LoVo (cell line): Measurements from ENCODE around the gene GTF3A.
"Not testable (repeated sequence)": the region's sequence is repeated elsewhere in the genome, so short reads cannot be mapped to it uniquely, and the experiment has no call there.

Experiments used
- DNase-seq: peaks from one replicate; pipeline ENCODE4 v3.0.0-alpha.2; 2016; ENCODE audit warnings: low spot score

Gene GTF3A

DNA sequence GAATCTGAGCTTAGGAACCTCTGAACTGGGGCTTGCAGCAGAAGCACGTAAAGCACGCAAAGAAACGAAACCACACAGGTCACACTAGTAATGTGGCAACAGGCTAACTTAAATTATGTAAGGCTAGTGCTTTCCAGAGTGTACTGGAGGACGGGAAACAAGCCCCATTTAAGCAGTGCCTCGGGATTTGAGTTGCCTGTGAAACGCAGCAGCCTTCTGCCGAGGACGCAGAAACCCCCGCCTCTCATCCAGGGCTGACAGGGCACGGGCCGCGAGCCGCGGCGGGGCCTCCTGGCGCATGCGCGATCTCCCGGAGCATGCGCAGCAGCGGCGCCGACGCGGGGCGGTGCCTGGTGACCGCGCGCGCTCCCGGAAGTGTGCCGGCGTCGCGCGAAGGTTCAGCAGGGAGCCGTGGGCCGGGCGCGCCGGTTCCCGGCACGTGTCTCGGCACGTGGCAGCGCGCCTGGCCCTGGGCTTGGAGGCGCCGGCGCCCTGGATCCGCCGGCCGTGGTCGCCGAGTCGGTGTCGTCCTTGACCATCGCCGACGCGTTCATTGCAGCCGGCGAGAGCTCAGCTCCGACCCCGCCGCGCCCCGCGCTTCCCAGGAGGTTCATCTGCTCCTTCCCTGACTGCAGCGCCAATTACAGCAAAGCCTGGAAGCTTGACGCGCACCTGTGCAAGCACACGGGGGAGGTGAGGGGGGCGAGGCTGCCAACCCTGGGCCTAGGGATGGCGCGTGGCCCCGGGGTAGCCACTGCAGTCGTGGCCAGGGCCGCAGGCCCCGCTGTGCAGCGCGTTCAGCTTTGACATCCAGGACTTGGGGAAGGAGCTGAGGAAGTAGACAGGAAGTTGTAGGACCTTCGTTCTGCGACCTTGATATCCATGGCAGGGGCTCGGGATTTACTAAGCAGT, at the start of gene GTF3A:
GTF3A (plus strand) TSS at position 374 of the 912 bp plus-strand sequence.
- DNase-seq, result peak; percentile 92

DNA sequence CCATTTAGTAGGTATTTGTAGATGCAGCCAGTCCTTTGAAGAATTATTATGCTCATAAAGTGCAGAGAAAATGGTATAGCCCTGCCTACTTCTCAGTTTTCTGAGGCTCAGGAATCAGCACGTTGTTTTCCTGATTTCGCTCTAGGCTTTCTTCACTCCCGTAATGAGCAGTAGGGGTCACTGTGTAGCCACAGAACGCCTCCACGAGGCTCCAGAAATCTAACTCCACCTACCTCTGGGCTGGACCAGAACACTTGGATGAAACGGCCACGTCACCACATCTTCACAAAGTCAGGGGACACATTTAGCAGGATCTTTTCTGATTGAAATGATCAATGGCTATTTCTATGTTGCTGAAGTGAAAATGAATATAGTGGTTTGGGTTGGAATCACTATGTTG, 49.8 kb upstream of the GTF3A start:
- peak; percentile 77 for DNase-seq

DNA sequence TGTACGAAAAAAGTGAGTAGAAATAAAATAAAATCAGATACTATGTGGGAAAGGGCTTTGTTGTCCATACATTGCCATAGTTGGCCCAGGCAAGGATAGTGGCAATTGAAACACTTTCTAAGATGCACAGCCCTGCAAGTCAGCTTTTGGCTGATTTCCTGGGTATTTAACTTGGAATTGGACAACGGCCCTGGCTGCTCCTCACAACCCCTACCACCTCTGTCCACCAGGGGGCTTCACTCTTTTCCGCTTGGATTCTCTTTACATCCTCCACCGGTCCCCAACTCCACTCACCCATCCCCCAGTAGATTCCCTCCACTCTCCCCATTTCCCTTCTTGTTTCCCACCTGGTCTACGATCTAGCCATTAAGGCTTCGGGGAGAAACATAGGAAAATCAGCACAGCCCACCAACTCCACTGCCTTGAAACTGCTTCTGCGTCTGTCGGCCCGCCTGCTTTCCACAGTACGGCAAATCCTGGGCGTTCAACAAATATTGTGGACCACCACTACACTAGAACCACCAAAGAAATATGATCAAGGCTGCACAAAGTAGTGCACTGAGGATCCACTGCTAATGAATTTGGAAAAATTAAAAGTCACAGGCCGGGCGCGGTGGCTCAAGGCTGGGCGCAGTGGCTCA, 48.6 kb upstream of the GTF3A start:
- peak; percentile 62 for DNase-seq

DNA sequence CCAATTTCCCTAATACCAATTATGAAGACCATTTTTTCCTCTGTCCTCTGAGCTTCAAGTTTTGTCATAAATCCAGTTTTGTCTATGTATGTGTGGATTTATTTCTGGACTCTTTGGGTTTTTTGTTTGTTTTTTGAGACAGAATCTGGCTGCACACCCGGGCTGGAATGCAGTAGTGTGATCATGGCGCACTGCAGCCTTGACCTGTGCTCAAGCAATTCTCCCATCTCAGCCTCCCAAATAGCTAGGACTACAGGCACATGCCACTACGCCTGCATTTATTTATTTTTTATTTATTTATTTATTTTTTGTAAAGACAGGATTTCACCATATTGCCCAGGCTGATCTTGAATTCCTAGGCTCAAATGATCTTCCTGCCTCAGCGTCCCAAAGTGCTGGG, 45.3 kb upstream of the GTF3A start:
- no peak for DNase-seq

DNA sequence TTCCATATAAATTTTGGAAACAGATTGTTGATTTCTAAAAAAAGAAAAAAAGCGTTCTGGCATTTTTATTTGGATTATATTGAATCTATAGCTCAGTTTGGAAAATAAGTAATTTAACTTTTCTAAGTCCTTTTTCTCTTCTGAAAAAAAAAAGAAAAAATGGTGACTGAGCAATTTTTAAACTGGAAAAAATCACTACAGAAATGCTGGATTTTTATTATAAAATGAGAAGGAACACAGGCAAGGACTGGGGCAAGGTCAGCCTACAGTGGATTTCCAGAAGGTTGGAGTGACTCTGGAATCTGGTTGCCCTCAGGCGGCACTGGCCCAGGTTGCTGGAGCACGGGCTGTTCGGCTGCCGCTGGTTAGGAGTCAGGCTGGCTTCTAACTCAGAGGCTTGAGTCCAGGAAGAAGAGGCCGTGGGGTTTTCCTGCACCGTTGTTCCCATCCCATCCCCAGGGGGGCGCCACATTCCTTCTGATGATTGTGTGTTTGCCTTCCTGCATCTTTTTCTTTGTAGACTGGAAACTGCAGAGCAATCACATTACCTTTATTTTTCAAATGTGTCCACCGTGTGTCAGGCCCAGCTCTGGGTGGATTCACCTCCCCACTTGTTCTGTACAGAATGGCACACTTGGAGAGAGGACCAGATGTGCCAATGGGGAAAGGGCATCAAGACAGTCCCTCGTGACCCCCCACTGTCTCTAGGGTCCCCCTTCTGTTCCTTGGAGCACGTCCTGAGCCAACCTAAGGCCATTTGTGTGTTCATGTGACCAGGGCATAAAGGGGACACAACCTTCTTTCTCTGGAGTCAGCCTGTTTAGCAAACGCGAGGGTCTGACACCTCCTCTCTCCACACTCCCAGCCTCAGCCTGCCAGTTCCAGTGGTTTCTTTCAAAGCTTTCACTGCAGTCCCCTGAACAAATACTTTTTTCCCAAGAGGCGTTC, 44.5 kb upstream of the GTF3A start:
- DNase-seq, result peak; percentile 43

DNA sequence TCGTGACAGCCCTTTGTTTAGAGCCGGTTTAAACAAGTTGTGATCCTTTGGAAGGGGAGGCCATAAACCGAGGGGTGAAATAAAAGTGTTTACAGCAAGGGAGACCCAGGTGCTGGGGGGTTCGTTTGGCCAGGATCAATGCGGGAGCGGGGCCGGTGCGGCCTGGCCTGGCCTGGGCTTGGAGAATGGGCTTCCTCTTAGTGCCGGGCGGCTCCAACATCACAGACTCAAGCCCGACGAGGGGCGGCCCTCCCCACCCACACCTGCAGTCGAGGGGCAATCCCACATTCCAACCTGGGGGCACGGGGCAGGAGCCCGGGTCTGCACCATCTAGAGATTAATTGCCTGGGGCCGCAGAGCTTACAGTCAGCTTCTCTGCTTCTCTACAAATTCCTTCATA, 42.8 kb upstream of the GTF3A start:
- DNase-seq, result no peak

DNA sequence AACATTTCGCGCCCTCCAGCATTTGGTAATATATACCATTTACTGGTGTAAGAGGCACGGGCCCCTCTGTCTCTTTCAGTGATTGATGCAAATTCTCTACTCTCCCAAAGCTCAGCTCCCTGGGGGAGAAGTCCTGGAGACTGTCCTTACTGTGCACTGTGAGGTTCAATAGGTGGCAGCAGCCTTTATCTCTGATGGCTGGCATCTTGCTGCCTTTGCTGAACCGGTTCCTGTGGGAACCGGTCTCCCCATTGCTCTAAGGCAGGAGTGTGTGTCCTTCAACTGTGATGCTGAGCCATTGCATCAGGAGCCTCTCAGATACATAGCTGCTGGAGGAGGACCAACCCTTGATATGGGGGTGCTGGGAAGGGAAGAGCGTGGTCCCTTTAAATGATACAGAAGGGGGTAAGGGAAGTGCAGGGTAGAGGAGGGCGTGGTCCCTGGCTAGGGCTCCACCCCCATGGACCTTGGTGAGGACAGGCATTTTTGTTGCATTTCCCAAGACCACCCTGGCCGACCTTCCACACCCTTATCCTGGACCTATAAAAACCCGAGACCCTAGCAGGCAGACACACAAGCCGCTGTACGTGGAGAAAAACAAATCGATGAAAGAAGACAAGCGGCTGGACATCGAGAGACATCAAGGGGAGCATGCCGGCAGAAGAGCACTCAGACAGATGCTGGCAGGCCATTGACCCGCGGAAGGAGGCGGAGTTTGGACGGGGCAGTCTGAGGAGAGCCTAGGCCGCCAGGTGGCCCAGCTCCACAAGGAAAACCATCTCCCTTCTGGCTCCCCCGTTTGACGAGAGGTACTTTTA, 41.1 kb upstream of the GTF3A start:
- DNase-seq, result no peak

DNA sequence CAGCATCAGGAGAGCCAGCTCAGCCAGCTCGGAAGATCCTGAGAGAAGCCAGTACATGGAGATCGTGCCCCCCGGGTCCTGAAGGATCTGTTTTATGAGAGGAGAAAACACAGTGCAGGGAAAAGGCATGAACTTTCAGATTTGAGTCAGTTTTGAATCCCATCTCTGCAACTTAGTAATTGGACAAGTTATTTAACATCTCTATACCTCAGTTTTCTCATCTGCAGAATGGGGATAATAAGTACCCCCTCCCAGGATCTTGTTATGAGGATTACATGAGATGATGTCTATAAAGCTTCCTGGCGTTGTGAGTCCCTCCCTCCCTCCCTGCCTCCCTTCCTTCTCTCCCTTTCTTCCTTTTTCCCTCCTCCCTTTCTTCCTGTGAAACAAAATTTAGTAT, 40.1 kb upstream of the GTF3A start:
- DNase-seq, result no peak

DNA sequence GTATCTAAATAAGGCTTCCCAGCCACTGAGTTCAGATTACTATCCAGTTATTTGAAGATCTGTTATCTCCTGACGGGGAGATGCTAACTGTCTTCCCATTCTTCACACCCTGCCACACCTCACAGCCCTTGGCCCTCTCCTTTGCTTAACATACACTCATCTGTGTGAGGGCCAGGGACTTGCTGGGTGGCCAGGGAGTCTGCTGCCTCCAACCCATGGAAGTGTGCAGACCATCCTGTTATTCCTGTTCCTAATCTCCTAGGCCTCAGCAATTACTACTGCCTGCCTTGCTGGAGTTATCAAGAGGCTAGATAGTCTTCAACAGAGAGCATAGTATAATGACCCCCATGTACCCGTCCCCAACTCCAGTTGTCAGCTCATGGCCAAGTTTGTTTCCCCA, 36.2 kb upstream of the GTF3A start:
- DNase-seq, result no peak

DNA sequence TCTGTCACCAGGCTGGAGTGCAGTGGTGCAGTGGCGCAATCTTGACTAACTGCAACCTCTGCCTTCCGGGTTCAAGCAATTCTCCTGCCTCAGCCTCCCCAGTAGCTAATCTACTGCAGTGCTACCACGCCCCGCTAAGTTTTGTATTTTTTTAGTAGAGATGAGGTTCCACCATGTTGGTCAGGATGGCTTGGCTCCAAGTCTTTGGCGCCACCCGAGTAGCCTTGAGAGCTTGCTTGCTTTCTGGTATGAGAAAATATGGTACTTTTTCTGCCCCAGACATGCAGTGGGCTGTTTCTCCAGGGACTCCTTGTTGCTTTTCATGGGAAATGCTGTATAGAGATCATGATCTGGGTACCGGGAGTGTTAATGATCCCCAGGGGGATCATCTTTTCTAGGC, 34.5 kb upstream of the GTF3A start:
- no peak for DNase-seq

DNA sequence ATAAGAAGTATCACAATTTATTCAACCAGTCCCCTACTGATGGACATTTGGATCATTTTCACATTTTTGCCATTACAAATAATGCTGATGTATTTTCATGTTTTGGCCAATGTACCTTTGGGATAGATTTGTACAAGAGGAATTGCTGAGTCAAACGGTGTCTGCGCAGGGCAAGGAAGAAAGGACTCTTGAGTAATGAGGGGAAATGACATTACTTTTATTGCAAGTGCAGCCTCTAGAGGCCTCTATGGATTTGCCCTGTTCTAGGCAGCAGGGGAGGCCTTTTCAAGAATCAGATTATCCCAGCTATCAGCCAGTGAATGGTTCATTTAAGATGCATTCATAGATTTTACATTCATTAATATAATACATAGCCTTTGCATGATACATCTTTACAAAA, 32.9 kb upstream of the GTF3A start:
- no peak for DNase-seq

DNA sequence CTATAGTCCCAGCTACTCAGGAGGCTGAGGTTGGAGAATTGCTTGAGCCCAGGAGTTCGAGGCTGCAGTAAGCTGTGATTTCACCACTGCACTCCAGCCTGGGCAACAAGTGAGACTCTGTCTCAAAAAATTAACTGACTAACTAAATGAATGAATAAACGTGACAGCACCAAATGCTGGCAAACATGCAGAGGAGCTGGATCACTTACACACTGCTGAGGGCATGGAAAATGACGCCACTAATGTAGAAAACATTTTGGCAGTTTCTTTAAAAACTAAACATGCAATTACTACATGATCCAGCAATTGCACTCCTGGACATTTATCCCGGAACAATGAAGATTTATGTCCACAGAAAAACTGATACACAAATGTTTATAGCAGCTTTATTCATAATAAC, 31.3 kb upstream of the GTF3A start:
- no peak for DNase-seq

DNA sequence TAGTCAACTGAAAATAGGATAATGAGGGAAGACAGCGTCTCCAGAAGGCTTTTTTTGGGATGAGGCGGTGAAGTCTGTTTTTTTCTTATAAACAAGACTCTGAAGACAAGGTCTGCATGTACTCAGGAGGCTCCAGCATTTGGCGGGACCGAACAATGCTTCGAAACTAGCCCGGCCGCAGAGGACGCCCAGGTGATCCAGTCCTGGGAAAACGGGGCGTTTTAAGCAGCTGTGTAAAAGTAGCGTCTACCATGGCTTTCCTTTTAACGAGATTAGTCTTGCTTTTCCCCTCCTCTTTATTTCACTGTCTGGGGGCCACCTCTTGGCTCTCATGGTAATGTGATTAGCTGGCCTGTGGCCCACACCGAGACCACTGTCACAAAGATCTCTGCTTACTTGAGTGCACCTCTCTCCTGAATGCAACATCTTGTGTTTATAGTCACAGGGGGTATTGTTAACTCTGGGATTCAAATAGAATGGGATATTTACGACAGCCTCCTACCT, 29.4 kb upstream of the GTF3A start:
- DNase-seq, result no peak

DNA sequence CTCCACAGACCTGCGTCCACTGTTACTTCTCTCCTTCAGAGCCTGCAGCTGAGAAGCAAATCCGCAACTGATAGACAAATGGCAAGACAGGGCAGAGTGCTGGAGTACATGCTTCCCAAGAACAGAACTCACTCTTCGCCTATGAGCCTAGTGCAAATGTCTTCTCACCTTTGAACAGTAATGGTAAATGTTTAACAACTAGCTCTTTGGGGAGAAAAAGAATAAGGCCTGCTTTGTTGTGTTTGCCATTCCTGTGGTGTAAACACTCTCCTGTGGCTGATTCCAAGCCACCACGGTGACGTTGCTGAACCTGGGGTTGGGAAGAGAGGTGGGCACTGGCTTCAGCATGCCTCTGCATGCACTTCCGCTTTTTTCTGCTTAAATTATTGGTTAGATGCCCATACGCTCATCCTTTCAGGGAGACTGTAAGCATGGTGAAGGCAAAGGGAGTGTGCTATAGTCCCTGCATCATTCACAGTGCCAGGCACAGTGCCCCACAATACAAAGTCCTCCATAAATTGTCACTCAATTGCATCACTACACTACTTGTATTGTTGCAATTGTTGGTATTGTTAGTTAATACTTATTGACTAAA, 28.1 kb upstream of the GTF3A start:
- peak; percentile 66 for DNase-seq

DNA sequence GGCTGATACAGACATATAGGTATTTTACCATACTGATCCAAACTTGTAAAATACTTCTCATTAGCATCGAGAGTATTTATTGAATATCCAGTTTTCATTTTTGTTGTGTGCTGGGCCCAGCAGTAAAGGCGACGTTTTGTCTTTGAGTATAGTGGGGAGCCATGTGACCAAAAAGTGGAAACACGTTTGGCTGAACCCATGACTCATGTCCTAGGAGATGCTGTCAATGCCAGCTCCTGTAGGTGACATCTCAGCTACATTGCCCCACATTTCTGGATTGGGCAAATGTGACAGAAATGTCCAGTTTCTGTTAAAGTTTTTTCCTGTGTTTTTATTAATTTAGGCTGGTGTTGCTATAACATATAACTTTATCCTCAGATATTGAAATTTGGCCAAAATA, 26.1 kb upstream of the GTF3A start:
- DNase-seq, result no peak

DNA sequence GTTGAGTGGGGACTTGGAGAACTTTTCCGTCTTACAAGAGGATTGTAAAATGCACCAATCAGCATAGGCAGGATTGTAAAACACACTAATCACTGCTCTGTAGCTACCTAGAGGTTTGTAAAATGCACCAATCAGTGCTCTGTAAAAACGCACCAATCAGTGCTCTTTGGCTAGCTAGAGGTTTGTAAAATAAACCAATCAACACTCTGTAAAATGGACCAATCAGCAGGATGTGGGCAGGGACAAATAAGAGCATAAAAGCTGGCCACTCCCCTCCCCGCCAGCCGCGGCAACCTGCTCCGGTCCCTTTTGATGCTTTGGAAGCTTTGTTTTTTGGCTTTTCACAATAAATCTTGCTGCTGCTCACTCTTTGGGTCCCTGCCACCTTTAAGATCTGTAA, 24.0 kb upstream of the GTF3A start:
- not testable (repeated sequence) for DNase-seq

DNA sequence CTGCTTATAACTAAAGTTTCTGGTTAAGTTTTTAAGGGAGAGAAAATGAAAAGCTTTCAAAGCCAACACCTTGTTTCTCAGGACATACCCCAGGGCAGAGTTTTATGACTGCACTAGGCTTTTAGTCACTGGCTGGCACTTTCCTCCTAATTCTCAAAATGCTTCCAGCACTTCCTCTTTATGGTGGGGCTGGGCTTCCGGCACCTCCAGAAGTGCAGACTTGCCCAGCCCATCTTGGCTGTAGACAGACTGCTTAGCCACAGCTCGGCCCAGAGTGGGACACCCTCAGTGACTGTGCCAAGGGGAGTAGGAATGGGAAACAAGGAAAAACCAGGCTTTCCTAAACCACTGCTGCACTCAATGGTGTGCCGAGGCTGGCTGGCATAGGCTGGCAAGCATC, 23.2 kb upstream of the GTF3A start:
- peak; percentile 66 for DNase-seq

DNA sequence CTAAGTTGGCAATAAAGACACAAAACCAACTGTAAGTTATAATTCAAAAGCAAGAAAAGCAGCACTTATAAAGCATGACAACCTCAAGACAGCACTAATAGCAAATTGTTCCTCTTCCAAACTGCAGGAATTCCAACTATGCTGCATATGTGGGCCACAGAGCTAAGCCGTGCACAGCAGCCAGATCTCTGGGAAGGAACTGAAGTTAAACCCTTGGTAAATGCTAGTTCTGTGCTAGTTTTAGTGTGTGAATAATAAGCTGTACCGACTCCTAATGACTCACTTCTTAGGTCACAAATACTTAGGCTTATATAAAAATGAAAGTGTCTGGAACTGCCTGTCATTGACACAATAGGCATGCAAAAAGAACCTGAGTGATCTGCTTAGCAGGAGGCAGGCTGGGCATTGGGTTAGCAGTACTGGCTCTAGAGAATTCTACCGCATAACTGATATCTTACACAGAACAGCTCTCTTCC, 21.2 kb upstream of the GTF3A start:
- DNase-seq, result peak; percentile 16

DNA sequence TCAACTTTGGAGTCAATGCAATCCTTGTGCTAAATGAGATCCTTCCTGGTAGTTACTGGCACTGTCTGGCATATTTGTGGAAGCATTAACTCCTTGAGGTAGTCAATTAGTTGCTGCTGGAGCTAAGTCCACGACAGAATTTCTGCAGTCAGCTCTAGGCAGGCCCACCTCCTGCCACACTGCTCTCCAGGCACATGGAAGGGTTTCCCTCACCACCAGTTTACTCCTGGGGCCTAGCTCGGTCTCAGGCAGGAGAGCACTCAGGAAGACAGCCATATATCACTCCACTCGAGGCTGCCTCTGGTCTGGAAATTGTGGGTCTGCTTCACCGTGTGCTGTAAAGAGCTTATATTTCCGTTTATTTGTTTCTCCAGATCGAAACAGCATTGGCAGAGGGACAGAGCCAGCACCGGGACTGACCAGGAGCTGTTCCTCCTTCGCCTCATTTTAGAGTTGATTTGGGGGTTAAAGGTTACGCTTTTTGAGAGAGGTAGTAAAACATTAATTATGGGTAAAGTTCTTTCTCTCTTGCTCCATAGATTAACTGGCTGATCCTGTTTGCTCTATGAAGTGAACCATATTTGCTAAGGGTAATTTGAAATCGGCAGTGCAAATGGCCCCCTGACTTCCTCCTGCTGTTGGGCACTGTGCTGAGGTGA, 20.6 kb upstream of the GTF3A start:
- peak; percentile 10 for DNase-seq

DNA sequence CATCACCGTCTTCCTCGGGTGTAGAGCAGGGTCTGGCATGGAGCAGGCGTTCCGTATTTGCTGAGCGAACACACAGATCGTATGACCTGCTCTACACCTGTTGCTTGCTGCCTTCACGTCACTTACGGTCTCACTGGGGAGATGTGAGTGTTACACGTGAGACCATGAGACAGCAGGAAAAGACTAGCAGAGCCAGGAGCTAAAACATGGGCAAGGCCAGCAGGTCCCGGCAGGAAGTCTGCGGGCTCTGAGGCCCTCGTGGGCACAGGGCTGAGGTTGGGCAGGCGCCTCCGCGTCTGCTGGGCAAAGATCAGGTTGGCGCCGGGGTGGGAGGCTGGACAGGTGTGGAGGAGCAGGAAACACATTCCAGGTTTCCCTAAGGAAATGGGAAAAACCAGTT, 19.7 kb upstream of the GTF3A start:
- DNase-seq, result no peak
